Heart right ventricle (tissue), 16 donors: ENCODE measurements around the gene HOMER1. TPM values are rescaled to one million over a fixed set of nuclear protein-coding genes. Genes with fewer than 3 reads are reported as not detected.

Source experiments
- ATAC-seq, 8 donors: fragments of 200-7000 bp; cut with Tn5 transposase; one replicate each; pipeline ENCODE4 v1.9.1; 2020; ENCODE audit warnings: mild to moderate bottlenecking in 8 of 8, moderate library complexity in 8 of 8, moderate number of reproducible peaks in 1 of 8
- DNase-seq, 2 donors: peaks; one replicate each; pipeline ENCODE4 v3.0.0-alpha.2; 2020
- H3K27ac ChIP-seq, 10 donors: fragments of 200-600 bp; sonication (generic) in 2 of 10; one replicate each; pipeline versions ENCODE4 v1.5.0 to v1.8.0; 2020 to 2022; ENCODE audit warnings: mild to moderate bottlenecking in 3 of 10
- H3K27me3 ChIP-seq, 7 donors: fragments of 200-600 bp; one replicate each; pipeline ENCODE4 v1.8.0; 2021 to 2022; ENCODE audit warnings: mild to moderate bottlenecking in 2 of 7
- H3K36me3 ChIP-seq, 9 donors: fragments of 200-600 bp; sonication (generic) in 1 of 9; one replicate each; pipeline versions ENCODE4 v1.5.0 to v1.8.0; 2020 to 2022; ENCODE audit warnings: mild to moderate bottlenecking in 2 of 9
- H3K4me1 ChIP-seq, 9 donors: fragments of 200-600 bp; sonication (generic) in 1 of 9; one replicate each; pipeline versions ENCODE4 v1.5.0 to v1.8.0; 2020 to 2022; ENCODE audit warnings: mild to moderate bottlenecking in 4 of 9
- H3K4me3 ChIP-seq, 10 donors: fragments of 200-600 bp; sonication (generic) in 2 of 10; one replicate each; pipeline versions ENCODE4 v1.5.0 to v1.8.0; 2020 to 2022; ENCODE audit warnings: mild to moderate bottlenecking in 7 of 10, moderate library complexity in 2 of 10
- H3K9me3 ChIP-seq, 11 donors: fragments of 200-600 bp in 10 of 11; sonication (generic) in 2 of 11; one replicate each; pipeline versions ENCODE4 v1.5.0 to v1.8.0; 2013 to 2022; ENCODE audit warnings: mild to moderate bottlenecking in 2 of 11, control low read depth in 1 of 11, moderate library complexity in 1 of 11
- WGBS, 2 donors: extraction: QIAGEN DNeasy Blood & Tissue Kit; methylation state at CpG; one replicate each; pipeline ENCODE4 v1.1.7; 2013; ENCODE audit warnings: inconsistent platforms in 1 of 2; 5-methylcytosine and 5-hydroxymethylcytosine counted together
- intact Hi-C, 10 donors: fragments of 100-400 bp; cut with DNase I; formaldehyde crosslinking; loops; one replicate each; pipeline versions ENCODE4 v1.11.1 to v1.14.2; 2022
- polyA plus RNA-seq, 2 donors: library from polyadenylated mRNA; stranded (reverse); fragments of 200-250 nt; gene quantifications; one replicate each; pipeline ENCODE4 v1.2.3, GENCODE V29; 2013
- total RNA-seq, 10 donors: library from RNA; stranded (reverse); fragmentation: NEBNext Ultra II Directional in 3 of 10; extraction: Animal tissue kit (Norgen Biotek cat#: 25700) in 3 of 10; gene quantifications; one replicate each; pipeline versions ENCODE4 v1.2.1 to v1.2.4, GENCODE V29; 2021 to 2023
- TF ChIP-seq, protein P1 (sequence below), 9 donors: fragments of 200-600 bp; sonication (generic) in 2 of 9; IDR thresholded peaks; one replicate each; pipeline versions ENCODE4 v1.5.0 to v1.8.0; 2021 to 2022; ENCODE audit warnings: antibody characterized with exemption in 9 of 9, mild to moderate bottlenecking in 5 of 9, moderate library complexity in 1 of 9
- donor health status: Arrhythmogenic right ventricular cardiomyopathy.
- donor health status: ischemic (EF 13 %, LVEDD 7.1; RV severe dilation, severe dysfunction).
- donor health status: healthy with polysubstance abuse.
- donor health status: DM: no; HTN: yes; CAD: no.
- donor health status: DM: no; HTN: no; CAD: no.
- donor health status: ischemic (EF 25% LVEDD 6.9; RV normal size, moderate dysfunction).
- donor health status: ischemic (EF 25% LVEDD 5.7; RV mildly dilated, moderate dysfunction).
- donor health status: healthy.
- donor health status: DM: yes; HTN: yes; CAD: no.
- donor health status: Ischemic cardiomyopathy.
- donor health status: ischemic (EF 35%, LVEDD 5.7; RV mildly dilated, moderate dysfunction).
- donor health status: nonischemic (EF 11% LVEDD 7.7; RV severe dilation, severe dysfunction).
- donor health status: DM: yes; HTN: yes; CAD: no.
- donor health status: PGD.
- donor health status: ischemic (EF 29% LVEDD 5.4; RV normal size, mild dysfunction).
- donor health status: nonischemic (EF 23%, LVEDD 6.1; RV moderate dilation, normal function).

HOMER1 gene
- total and polyA plus RNA-seq, 12 donors: 4.7 to 109 (median 61.0) TPM

DNA sequence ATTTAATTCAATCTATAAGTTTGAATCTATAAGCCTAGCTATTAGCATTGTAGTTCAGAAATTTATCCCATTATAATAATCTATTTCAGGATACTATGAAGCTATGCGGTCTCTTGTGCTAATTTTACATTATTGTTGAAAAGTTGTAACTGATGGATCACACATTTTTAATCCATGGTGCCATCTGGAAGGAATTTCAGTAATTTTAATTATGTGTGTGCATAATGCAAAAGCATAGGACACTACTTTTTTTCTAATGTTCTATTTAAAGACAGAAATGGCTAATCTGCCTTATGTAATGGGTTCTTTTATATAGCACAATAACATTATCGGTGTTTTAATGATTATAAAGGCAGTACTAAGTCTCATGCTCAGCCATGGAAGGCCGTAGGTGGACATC is 90.6 kb downstream of the HOMER1 start:
- no peaks in the 10 kb centered on the region for H3K36me3 ChIP-seq
- H3K4me3 ChIP-seq: no peak overlapping the region
- H3K27me3 ChIP-seq: no peaks in the 10 kb centered on the region
- H3K27ac ChIP-seq: no peak overlapping the region
- TF ChIP-seq, protein P1, sequence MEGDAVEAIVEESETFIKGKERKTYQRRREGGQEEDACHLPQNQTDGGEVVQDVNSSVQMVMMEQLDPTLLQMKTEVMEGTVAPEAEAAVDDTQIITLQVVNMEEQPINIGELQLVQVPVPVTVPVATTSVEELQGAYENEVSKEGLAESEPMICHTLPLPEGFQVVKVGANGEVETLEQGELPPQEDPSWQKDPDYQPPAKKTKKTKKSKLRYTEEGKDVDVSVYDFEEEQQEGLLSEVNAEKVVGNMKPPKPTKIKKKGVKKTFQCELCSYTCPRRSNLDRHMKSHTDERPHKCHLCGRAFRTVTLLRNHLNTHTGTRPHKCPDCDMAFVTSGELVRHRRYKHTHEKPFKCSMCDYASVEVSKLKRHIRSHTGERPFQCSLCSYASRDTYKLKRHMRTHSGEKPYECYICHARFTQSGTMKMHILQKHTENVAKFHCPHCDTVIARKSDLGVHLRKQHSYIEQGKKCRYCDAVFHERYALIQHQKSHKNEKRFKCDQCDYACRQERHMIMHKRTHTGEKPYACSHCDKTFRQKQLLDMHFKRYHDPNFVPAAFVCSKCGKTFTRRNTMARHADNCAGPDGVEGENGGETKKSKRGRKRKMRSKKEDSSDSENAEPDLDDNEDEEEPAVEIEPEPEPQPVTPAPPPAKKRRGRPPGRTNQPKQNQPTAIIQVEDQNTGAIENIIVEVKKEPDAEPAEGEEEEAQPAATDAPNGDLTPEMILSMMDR (IDR thresholded peaks at IDR 0.05): no peak
- DNase-seq (no peak), ATAC-seq (no peak)
- no peaks in the 10 kb centered on the region for H3K9me3 ChIP-seq
- 48 to 52% methylated on average over 3 of the region's 3 CpGs for WGBS, 2 donors
- intact Hi-C loops: no loop called here
- peaks cover 0 to 31% (median 5%) of the 10 kb centered on the region in 9 donors for H3K4me1 ChIP-seq

DNA sequence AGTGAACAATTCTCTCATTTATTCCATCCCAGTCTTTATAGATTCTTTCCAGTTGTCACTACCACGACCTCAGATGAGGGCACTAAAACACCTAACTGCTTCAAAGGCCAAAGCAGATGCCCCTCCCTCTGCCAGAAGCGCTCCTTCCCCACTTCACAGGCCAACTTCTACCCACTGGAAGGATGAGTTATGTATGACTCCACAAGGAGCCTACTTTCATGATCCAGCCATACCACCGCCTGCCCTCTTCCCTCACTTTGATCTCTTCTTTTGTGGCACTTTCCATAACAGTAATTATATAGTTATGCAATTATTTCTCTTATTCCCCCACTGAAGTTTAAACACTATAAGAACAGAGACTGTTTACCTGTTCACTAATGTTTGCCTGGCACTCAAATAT is 93.7 kb downstream of the HOMER1 start:
- H3K36me3 ChIP-seq: no peaks in the 10 kb centered on the region
- no peaks in the 10 kb centered on the region for H3K9me3 ChIP-seq
- peaks cover 0 to 33% (median 14%) of the 10 kb centered on the region in 9 donors for H3K4me1 ChIP-seq
- H3K27ac ChIP-seq: no peak overlapping the region
- WGBS, 2 donors: 87 to 88% methylated on average over 3 of the region's 3 CpGs
- intact Hi-C loops: no loop called here
- ATAC-seq (no peak), DNase-seq (no peak)
- no peaks in the 10 kb centered on the region for H3K27me3 ChIP-seq
- H3K4me3 ChIP-seq: no peak overlapping the region
- TF ChIP-seq, protein P1 (IDR thresholded peaks at IDR 0.05): no peak

DNA sequence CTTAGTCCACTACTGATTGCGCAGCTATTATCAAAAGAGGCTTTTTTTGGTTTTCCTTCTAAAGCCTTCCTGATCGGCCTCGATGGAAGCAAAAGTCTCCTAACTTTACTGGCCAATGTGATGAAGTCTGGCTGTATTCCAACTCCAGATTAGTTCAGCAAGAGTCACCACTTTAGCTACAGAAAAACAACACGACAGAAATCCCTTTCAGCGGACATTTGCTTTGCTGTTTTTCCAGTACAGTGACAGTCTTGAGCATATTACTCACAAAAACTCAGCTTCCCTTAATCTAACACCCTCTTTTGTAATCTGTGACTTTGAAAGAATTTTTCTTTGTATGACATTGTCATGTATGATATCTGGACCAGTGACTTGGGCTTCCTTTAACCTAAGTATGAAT is 95.7 kb downstream of the HOMER1 start:
- no peaks in the 10 kb centered on the region for H3K27me3 ChIP-seq
- peaks cover 0 to 18% (median 6%) of the 10 kb centered on the region in 9 donors for H3K4me1 ChIP-seq
- DNase-seq: no peak
- H3K9me3 ChIP-seq: no peaks in the 10 kb centered on the region
- TF ChIP-seq, protein P1 (IDR thresholded peaks at IDR 0.05): no peak
- ATAC-seq: no peak
- H3K36me3 ChIP-seq: no peaks in the 10 kb centered on the region
- no peak overlapping the region for H3K27ac ChIP-seq
- 55 to 56% methylated on average over 5 of the region's 5 CpGs for WGBS, 2 donors
- no peak overlapping the region for H3K4me3 ChIP-seq
- intact Hi-C loops: no loop called here

DNA sequence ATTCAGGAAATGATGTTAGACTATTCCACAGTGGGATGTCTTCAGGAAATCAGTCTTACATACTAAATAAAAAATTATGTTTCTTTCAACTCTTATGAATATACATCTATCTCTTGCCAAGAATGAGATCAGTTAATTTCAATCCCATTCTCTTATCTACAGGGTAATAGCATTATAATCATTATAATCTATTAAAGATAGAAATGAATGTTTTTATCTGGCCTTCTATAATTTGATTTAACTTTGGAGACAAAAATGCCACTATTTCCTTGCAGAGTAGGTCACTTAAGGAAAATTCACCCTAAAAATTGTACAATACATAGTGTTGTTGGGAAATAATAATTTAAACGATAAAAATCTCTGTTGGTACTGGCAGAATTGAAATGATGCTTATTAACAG is 96.4 kb downstream of the HOMER1 start:
- Histone ChIP-seq H3K27ac (no peak overlapping the region), H3K27me3 (no peaks in the 10 kb centered on the region), H3K4me3 (no peak overlapping the region), H3K9me3 (no peaks in the 10 kb centered on the region), H3K36me3 (no peaks in the 10 kb centered on the region), H3K4me1 (peaks cover 0 to 14% (median 6%) of the 10 kb centered on the region in 9 donors)
- DNase-seq (no peak), ATAC-seq (no peak)
- intact Hi-C loops: no loop called here
- TF ChIP-seq, protein P1 (IDR thresholded peaks at IDR 0.05): no peak
- 86 to 93% methylated on average over 1 of the region's 1 CpG for WGBS, 2 donors
